Measurements from ENCODE around the gene KRT40. TPM values are rescaled to one million over a fixed set of nuclear protein-coding genes. Genes with fewer than 3 reads are reported as not detected.

KRT40 gene
- total RNA-seq, 1 experiment from 2014 or later, result not detected

DNA sequence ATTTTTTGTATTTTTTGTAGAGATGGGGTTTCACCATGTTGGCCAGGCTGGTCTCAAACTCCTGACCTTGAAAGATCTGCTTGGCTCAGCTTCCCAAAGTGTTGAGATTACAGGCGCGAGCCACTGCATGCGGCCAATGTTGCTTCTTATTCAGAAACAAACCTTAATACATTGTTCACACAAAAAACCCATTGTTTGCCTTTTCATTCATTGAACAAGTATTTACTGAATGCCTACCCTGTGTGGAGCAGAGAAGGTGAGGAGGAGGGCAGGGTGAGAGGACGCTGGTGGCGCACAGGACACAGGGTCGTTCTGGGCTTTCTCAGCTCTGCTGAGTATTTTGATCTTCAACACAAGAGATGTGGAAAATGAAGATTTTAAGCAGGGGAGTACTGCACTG lies 38.7 kb downstream of the KRT40 start:
- Mint-ChIP-seq H3K9me3 (ENCODE audit: unreplicated experiment) (peaks cover 13% of the 10 kb centered on the region), H3K36me3 (ENCODE audit: insufficient read depth, unreplicated experiment) (peaks cover 5% of the 10 kb centered on the region), H3K4me1 (ENCODE audit: low read depth, unreplicated experiment) (peaks cover 27% of the 10 kb centered on the region), H3K27ac (ENCODE audit: unreplicated experiment) (no peak overlapping the region), H3K4me3 (ENCODE audit: unreplicated experiment) (no peak overlapping the region), H3K27me3 (ENCODE audit: insufficient read depth, unreplicated experiment) (no peaks in the 10 kb centered on the region)
- H3K4me3 ChIP-seq (ENCODE audit: low read depth, low read length), result no peak overlapping the region
- BruUV-seq (replicated peaks), result no TSS peak
- H3K9me3 ChIP-seq, result no peaks in the 10 kb centered on the region
- TF ChIP-seq, protein P1, sequence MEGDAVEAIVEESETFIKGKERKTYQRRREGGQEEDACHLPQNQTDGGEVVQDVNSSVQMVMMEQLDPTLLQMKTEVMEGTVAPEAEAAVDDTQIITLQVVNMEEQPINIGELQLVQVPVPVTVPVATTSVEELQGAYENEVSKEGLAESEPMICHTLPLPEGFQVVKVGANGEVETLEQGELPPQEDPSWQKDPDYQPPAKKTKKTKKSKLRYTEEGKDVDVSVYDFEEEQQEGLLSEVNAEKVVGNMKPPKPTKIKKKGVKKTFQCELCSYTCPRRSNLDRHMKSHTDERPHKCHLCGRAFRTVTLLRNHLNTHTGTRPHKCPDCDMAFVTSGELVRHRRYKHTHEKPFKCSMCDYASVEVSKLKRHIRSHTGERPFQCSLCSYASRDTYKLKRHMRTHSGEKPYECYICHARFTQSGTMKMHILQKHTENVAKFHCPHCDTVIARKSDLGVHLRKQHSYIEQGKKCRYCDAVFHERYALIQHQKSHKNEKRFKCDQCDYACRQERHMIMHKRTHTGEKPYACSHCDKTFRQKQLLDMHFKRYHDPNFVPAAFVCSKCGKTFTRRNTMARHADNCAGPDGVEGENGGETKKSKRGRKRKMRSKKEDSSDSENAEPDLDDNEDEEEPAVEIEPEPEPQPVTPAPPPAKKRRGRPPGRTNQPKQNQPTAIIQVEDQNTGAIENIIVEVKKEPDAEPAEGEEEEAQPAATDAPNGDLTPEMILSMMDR (IDR thresholded peaks at IDR 0.05; ENCODE audit: insufficient read depth in 1 of 2, low read depth in 1 of 2, low read length in 1 of 2, severe bottlenecking in 1 of 2, unreplicated experiment in 1 of 2), result no peak
- no peak for DNase-seq
- ChIA-PET POLR2A (no interaction called here), CTCF (no interaction called here)
- peaks cover 27% of the 10 kb centered on the region for H3K4me1 ChIP-seq
- intact Hi-C loops (cut with micrococcal nuclease; ENCODE audit: unreplicated experiment), result no loop called here
- no peaks in the 10 kb centered on the region for H3K27me3 ChIP-seq (replicated peaks; ENCODE audit: control insufficient read depth, insufficient read depth, low read length)
- no peaks in the 10 kb centered on the region for H3K36me3 ChIP-seq (ENCODE audit: control insufficient read depth, insufficient read depth, low read length)

DNA sequence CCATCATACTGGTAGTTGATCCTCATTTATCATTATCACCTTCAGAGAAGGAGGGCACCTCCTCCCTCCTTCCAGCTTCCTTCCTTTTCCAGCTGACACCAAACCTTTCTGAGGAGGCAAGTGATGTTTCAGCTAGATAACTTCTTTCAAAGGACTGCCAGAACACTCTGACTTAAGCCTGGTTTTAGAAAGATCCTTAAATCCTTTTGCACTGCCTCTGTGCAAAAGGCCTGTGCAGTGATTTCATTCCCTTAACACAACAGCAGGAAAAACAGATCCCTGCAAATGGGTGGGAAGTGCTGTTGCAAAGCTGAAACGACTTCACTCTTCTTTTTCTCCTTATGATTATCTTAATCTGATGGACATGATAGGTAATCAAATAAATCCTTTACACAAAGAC lies 39.6 kb downstream of the KRT40 start:
- H3K4me3 ChIP-seq (ENCODE audit: low read depth, low read length), result no peak overlapping the region
- no peak for DNase-seq
- no peaks in the 10 kb centered on the region for H3K36me3 ChIP-seq (ENCODE audit: control insufficient read depth, insufficient read depth, low read length)
- H3K9me3 ChIP-seq, result no peaks in the 10 kb centered on the region
- Mint-ChIP-seq H3K36me3 (ENCODE audit: insufficient read depth, unreplicated experiment) (peaks cover 5% of the 10 kb centered on the region), H3K27ac (ENCODE audit: unreplicated experiment) (no peak overlapping the region), H3K4me3 (ENCODE audit: unreplicated experiment) (no peak overlapping the region), H3K4me1 (ENCODE audit: low read depth, unreplicated experiment) (peaks cover 21% of the 10 kb centered on the region), H3K27me3 (ENCODE audit: insufficient read depth, unreplicated experiment) (no peaks in the 10 kb centered on the region), H3K9me3 (ENCODE audit: unreplicated experiment) (peaks cover 13% of the 10 kb centered on the region)
- intact Hi-C loops (cut with micrococcal nuclease; ENCODE audit: unreplicated experiment), result no loop called here
- TF ChIP-seq, protein P1 (IDR thresholded peaks at IDR 0.05; ENCODE audit: insufficient read depth in 1 of 2, low read depth in 1 of 2, low read length in 1 of 2, severe bottlenecking in 1 of 2, unreplicated experiment in 1 of 2), result no peak
- CTCF ChIA-PET, result no interaction called here
- H3K4me1 ChIP-seq, result peaks cover 18% of the 10 kb centered on the region
- POLR2A ChIA-PET, result no interaction called here
- no TSS peak for BruUV-seq (replicated peaks)
- no peaks in the 10 kb centered on the region for H3K27me3 ChIP-seq (replicated peaks; ENCODE audit: control insufficient read depth, insufficient read depth, low read length)

- peaks cover 13% of the 10 kb centered on the region for H3K9me3 Mint-ChIP-seq (ENCODE audit: unreplicated experiment)
- CTCF ChIA-PET, result no interaction called here
- Histone ChIP-seq H3K9me3 (no peaks in the 10 kb centered on the region), H3K4me1 (peaks cover 20% of the 10 kb centered on the region), H3K36me3 (ENCODE audit: control insufficient read depth, insufficient read depth, low read length) (no peaks in the 10 kb centered on the region), H3K27me3 (replicated peaks; ENCODE audit: control insufficient read depth, insufficient read depth, low read length) (no peaks in the 10 kb centered on the region), H3K4me3 (ENCODE audit: low read depth, low read length) (no peak overlapping the region)
- peaks cover 26% of the 10 kb centered on the region for H3K4me1 Mint-ChIP-seq (ENCODE audit: low read depth, unreplicated experiment)
- TF ChIP-seq, protein P1 (IDR thresholded peaks at IDR 0.05; ENCODE audit: insufficient read depth in 1 of 2, low read depth in 1 of 2, low read length in 1 of 2, severe bottlenecking in 1 of 2, unreplicated experiment in 1 of 2), result no peak
- BruUV-seq (replicated peaks), result no TSS peak
- no peaks in the 10 kb centered on the region for H3K27me3 Mint-ChIP-seq (ENCODE audit: insufficient read depth, unreplicated experiment)
- no peak overlapping the region for H3K4me3 Mint-ChIP-seq (ENCODE audit: unreplicated experiment)
- DNase-seq, result no peak
- H3K27ac Mint-ChIP-seq (ENCODE audit: unreplicated experiment), result no peak overlapping the region
- H3K36me3 Mint-ChIP-seq (ENCODE audit: insufficient read depth, unreplicated experiment), result peaks cover 11% of the 10 kb centered on the region
- POLR2A ChIA-PET, result no interaction called here
- intact Hi-C loops (cut with micrococcal nuclease; ENCODE audit: unreplicated experiment), result no loop called here
Measured at GRCh38 chr17:40942553-40942952, 41.6 kb downstream of the KRT40 start.
